SK-N-SH (cell line): Measurements from ENCODE around the gene BTRC. TPM values are rescaled to one million over a fixed set of nuclear protein-coding genes. Genes with fewer than 3 reads are reported as not detected.

Experiments
- CTCF ChIA-PET: fragments of 300-600, 350-600 bp; formaldehyde crosslinking; extraction: SDS; loops from one replicate; lab custom pipeline; 2021; lab: Yijun Ruan, JAX
- POLR2A ChIA-PET: fragments of 350-600 bp; sonication (Branson Sonifier 250); formaldehyde crosslinking; extraction: SDS; loops from one replicate; lab custom pipeline; 2020; ENCODE audit warnings: antibody characterized with exemption, inconsistent platforms; lab: Yijun Ruan, JAX
- DNase-seq: peaks from one replicate; pipeline ENCODE4 v3.0.0; 2012
- H2AFZ ChIP-seq: fragments of 200-600 bp; sonication (generic); 2 replicates; pipeline ENCODE4 v1.8.1; 2016; ENCODE audit warnings: antibody characterized with exemption, mild to moderate bottlenecking, low read depth
- H3F3A ChIP-seq: fragments of 200-600 bp; sonication (generic); replicated peaks from 2 replicates; pipeline ENCODE3; 2016; ENCODE audit warnings: antibody characterized with exemption, mild to moderate bottlenecking; ENCODE audit not compliant: insufficient read depth
- H3K27ac ChIP-seq, 2 experiments: fragments of 200-500 bp in 1 of 2; fragments of 200-600 bp in 1 of 2; sonication (Bioruptor generic) in 1 of 2; sonication (generic), shearing (Covaris generic) in 1 of 2; 2 replicates each; pipeline versions ENCODE4 v1.5.1 to v1.6.1; 2014 to 2016; ENCODE audit warnings: low read depth in 2 of 2, inconsistent platforms in 1 of 2, low read length in 1 of 2, mild to moderate bottlenecking in 1 of 2, mixed read lengths in 1 of 2
- H3K27me3 ChIP-seq: fragments of 200-600 bp; sonication (generic), shearing (Covaris generic); 2 replicates; pipeline ENCODE4 v1.6.1; 2016; ENCODE audit warnings: mixed run types; ENCODE audit not compliant: insufficient read depth
- H3K36me3 ChIP-seq, 2 experiments: fragments of 200-500 bp in 1 of 2; fragments of 200-600 bp in 1 of 2; sonication (Bioruptor generic) in 1 of 2; sonication (generic) in 1 of 2; replicated peaks in 1 of 2; 2 replicates each; pipeline versions ENCODE3 to v1.5.1; 2014 to 2016; ENCODE audit warnings: low read length in 1 of 2, mild to moderate bottlenecking in 1 of 2; ENCODE audit not compliant: insufficient read depth in 2 of 2, control insufficient read depth in 1 of 2
- H3K4me1 ChIP-seq, 2 experiments: fragments of 200-500 bp in 1 of 2; fragments of 200-600 bp in 1 of 2; sonication (Bioruptor generic) in 1 of 2; sonication (generic), shearing (Covaris generic) in 1 of 2; 2 replicates each; pipeline versions ENCODE4 v1.5.1 to v1.6.1; 2014 to 2016; ENCODE audit warnings: low read depth in 1 of 2, low read length in 1 of 2, mixed run types in 1 of 2; ENCODE audit not compliant: insufficient read depth in 2 of 2, control insufficient read depth in 1 of 2
- H3K4me2 ChIP-seq: fragments of 200-600 bp; sonication (generic), shearing (Covaris generic); 2 replicates; pipeline ENCODE4 v1.6.1; 2017; ENCODE audit warnings: mixed run types
- H3K4me3 ChIP-seq, 2 experiments: fragments of 200-500 bp in 1 of 2; fragments of 200-600 bp in 1 of 2; sonication (Bioruptor generic) in 1 of 2; sonication (generic), shearing (Covaris generic) in 1 of 2; 2 replicates each; pipeline versions ENCODE4 v1.5.1 to v1.8.1; 2014 to 2016; ENCODE audit warnings: low read depth in 2 of 2, inconsistent platforms in 1 of 2, low read length in 1 of 2, mild to moderate bottlenecking in 1 of 2, mixed read lengths in 1 of 2, moderate library complexity in 1 of 2
- H3K79me2 ChIP-seq: fragments of 200-600 bp; sonication (generic); 2 replicates; pipeline ENCODE4 v1.8.1; 2017; ENCODE audit warnings: mild to moderate bottlenecking; ENCODE audit not compliant: insufficient read depth
- H3K9ac ChIP-seq: fragments of 200-600 bp; sonication (generic); 2 replicates; pipeline ENCODE4 v1.6.1; 2017; ENCODE audit warnings: mixed run types
- H3K9me2 ChIP-seq: fragments of 200-600 bp; sonication (generic); 2 replicates; pipeline ENCODE4 v1.6.1; 2017; ENCODE audit warnings: mixed run types
- H3K9me3 ChIP-seq: fragments of 200-600 bp; sonication (generic); 2 replicates; pipeline ENCODE4 v1.6.1; 2017; ENCODE audit warnings: mixed run types, mild to moderate bottlenecking, moderate library complexity
- H4K20me1 ChIP-seq: fragments of 200-600 bp; sonication (generic); 2 replicates; pipeline ENCODE4 v1.6.1; 2017; ENCODE audit warnings: mild to moderate bottlenecking, mixed run types; ENCODE audit not compliant: insufficient read depth
- ELF1 ChIP-seq: IDR thresholded peaks from 2 replicates; pipeline ENCODE4 v1.4.0; 2012
- EZH2phosphoT487 ChIP-seq: fragments of 200-600 bp; sonication (generic); IDR thresholded peaks from 2 replicates; pipeline ENCODE4 v1.6.1; 2017; ENCODE audit warnings: low read depth, mixed run types, mild to moderate bottlenecking, antibody characterized with exemption, moderate library complexity, borderline replicate concordance
- FOXJ3 ChIP-seq: sonication (generic); formaldehyde crosslinking; IDR thresholded peaks from 2 replicates; pipeline ENCODE4 v1.5.1; 2020; ENCODE audit warnings: mild to moderate bottlenecking, missing genetic modification reagents
- FOXM1 ChIP-seq: IDR thresholded peaks from 2 replicates; pipeline ENCODE4 v1.4.0; 2012; ENCODE audit warnings: low read depth, mild to moderate bottlenecking
- JUND ChIP-seq: IDR thresholded peaks from 2 replicates; pipeline ENCODE4 v1.4.0; 2012
- MAX ChIP-seq: IDR thresholded peaks from 2 replicates; pipeline ENCODE4 v1.4.0; 2012; ENCODE audit warnings: low read depth
- NRF1 ChIP-seq: IDR thresholded peaks from 2 replicates; pipeline ENCODE4 v1.6.1; 2012; ENCODE audit warnings: low read depth, mild to moderate bottlenecking, low read length
- PBX3 ChIP-seq: IDR thresholded peaks from 2 replicates; pipeline ENCODE4; 2012
- POLR2AphosphoS5 ChIP-seq: IDR thresholded peaks from 2 replicates; pipeline ENCODE4 v1.6.1; 2012; ENCODE audit warnings: low read depth, low read length
- RCOR1 ChIP-seq: fragments of 150-350 bp; IDR thresholded peaks from 2 replicates; pipeline ENCODE4 v1.6.1; 2017; ENCODE audit warnings: antibody characterized with exemption, low read length
- REST ChIP-seq: IDR thresholded peaks from 2 replicates; pipeline ENCODE4 v1.6.1; 2012; ENCODE audit warnings: mild to moderate bottlenecking, low read depth, low read length, moderate library complexity
- RFX5 ChIP-seq: IDR thresholded peaks from 2 replicates; pipeline ENCODE4 v1.6.1; 2012; ENCODE audit warnings: mild to moderate bottlenecking, improper control_type of control experiment, low read length
- RXRA ChIP-seq: IDR thresholded peaks from 2 replicates; pipeline ENCODE4 v1.4.0; 2012; ENCODE audit warnings: low read depth, mild to moderate bottlenecking, borderline replicate concordance
- SMC3 ChIP-seq: IDR thresholded peaks from 2 replicates; pipeline ENCODE4 v1.6.1; 2012; ENCODE audit warnings: low read depth, low read length, improper control_type of control experiment
- TAF1 ChIP-seq: IDR thresholded peaks from 2 replicates; pipeline ENCODE4 v1.6.1; 2012; ENCODE audit warnings: low read depth, mild to moderate bottlenecking, low read length, moderate library complexity, borderline replicate concordance
- TCF12 ChIP-seq: IDR thresholded peaks from 2 replicates; pipeline ENCODE4 v1.4.0; 2012
- TEAD4 ChIP-seq: IDR thresholded peaks from 2 replicates; pipeline ENCODE4 v1.4.0; 2012; ENCODE audit warnings: mild to moderate bottlenecking, borderline replicate concordance; ENCODE audit not compliant: insufficient read depth
- USF1 ChIP-seq: IDR thresholded peaks from 2 replicates; pipeline ENCODE4 v1.4.0; 2012; ENCODE audit warnings: low read depth, borderline replicate concordance
- USF2 ChIP-seq: fragments of 150-350 bp; IDR thresholded peaks from 2 replicates; pipeline ENCODE4 v1.6.1; 2017; ENCODE audit warnings: antibody characterized with exemption, low read length, low read depth, borderline replicate concordance
- ZBTB33 ChIP-seq: IDR thresholded peaks from 2 replicates; pipeline ENCODE4 v1.4.0; 2012; ENCODE audit warnings: low read depth, borderline replicate concordance
- WGBS: methylation state at CpG from one replicate; pipeline ENCODE4 v1.1.6; 2017; ENCODE audit warnings: low lambda C conversion rate; 5-methylcytosine and 5-hydroxymethylcytosine counted together
- polyA plus RNA-seq, 3 experiments: library from polyadenylated mRNA; depleted of rRNA; stranded (reverse); fragments of >200 nt; gene quantifications; 2 replicates each; pipeline ENCODE4 v1.2.3, GENCODE V29; 2012

Gene BTRC
- polyA plus RNA-seq, 1 of the 3 experiments (the other 2 are of a cell fraction), result 6.5 TPM

GRCh38 chr10:101572785-101573184 lies 218.8 kb downstream of the BTRC start:
- no peak for DNase-seq
- POLR2A ChIA-PET, result no interaction called here

More at GRCh38 chr10:101572785-101573184, 218.8 kb downstream of the BTRC start:
- no peak overlapping the region for H3K27ac ChIP-seq
- H2AFZ ChIP-seq, result no peak overlapping the region
- no peaks in the 10 kb centered on the region for H3K79me2 ChIP-seq
- no peaks in the 10 kb centered on the region for H3K36me3 ChIP-seq
- CTCF ChIA-PET, result interaction anchor here (1.0 to 9.1 kb wide), 7 partner anchors 12 to 415 kb away, joined by 3 to 164 read pairs (median 5); partner anchors contain the start of genes DPCD and POLL
- no peak overlapping the region; a peak in 1 of 4 replicates for H3K4me3 ChIP-seq
- no peak for TF ChIP-seq ZBTB33
- TF ChIP-seq USF1, result no peak
- no peak for TF ChIP-seq RFX5
- TF ChIP-seq MAX, result no peak
- no peak for TF ChIP-seq FOXM1
- TF ChIP-seq USF2, result no peak
- TF ChIP-seq TCF12, result no peak
- no peak for TF ChIP-seq REST
- no peak for TF ChIP-seq RXRA
- no peak for TF ChIP-seq EZH2phosphoT487
- TF ChIP-seq TEAD4, result no peak
- no peak for TF ChIP-seq POLR2AphosphoS5
- no peak for TF ChIP-seq ELF1
- TF ChIP-seq NRF1, result no peak
- TF ChIP-seq JUND, result no peak
- TF ChIP-seq RCOR1, result no peak
- TF ChIP-seq TAF1, result no peak
- TF ChIP-seq PBX3, result no peak
- no peak for TF ChIP-seq SMC3
- no peak for TF ChIP-seq FOXJ3
- TF ChIP-seq, all 33 proteins: peak for 0
- no peaks in the 10 kb centered on the region for H3F3A ChIP-seq
- H3K4me2 ChIP-seq, result no peak overlapping the region
- no peak overlapping the region for H3K9ac ChIP-seq
- 74% methylated on average over 2 of the region's 2 CpGs for WGBS
- H3K9me2 ChIP-seq, result no peaks in the 10 kb centered on the region
- peaks cover 0 to 18% of the 10 kb centered on the region in 2 experiments; a peak in 1 of 4 replicates for H3K4me1 ChIP-seq
- no peaks in the 10 kb centered on the region for H4K20me1 ChIP-seq
- no peaks in the 10 kb centered on the region for H3K27me3 ChIP-seq
- H3K9me3 ChIP-seq, result no peaks in the 10 kb centered on the region
